HEK293 (cell line): ENCODE data around the gene RNF217.
A peak's percentile ranks its signal among the peaks of the same experiment; 100 is the strongest.

Source experiments
- FEZF1 ChIP-seq: fragments of 450-650 bp; formaldehyde crosslinking; IDR thresholded peaks from 2 replicates; pipeline ENCODE4 v1.5.1; 2016; ENCODE audit warnings: missing biosample characterization, missing genetic modification characterization
- GFI1B ChIP-seq: fragments of 450-650 bp; formaldehyde crosslinking; IDR thresholded peaks from 2 replicates; pipeline ENCODE4 v1.5.1; 2016; ENCODE audit warnings: missing biosample characterization, missing genetic modification characterization
- HOXD13 ChIP-seq: sonication (generic); formaldehyde crosslinking; IDR thresholded peaks from 2 replicates; pipeline ENCODE4 v1.8.0; 2022; ENCODE audit warnings: missing genetic modification reagents, borderline replicate concordance
- KLF16 ChIP-seq: fragments of 450-650 bp; formaldehyde crosslinking; IDR thresholded peaks from 2 replicates; pipeline ENCODE4 v1.5.1; 2017; ENCODE audit warnings: missing biosample characterization, missing genetic modification characterization
- KLF8 ChIP-seq: fragments of 450-650 bp; formaldehyde crosslinking; IDR thresholded peaks from 2 replicates; pipeline ENCODE4 v1.5.1; 2016; ENCODE audit warnings: missing biosample characterization, missing genetic modification characterization
- SCRT1 ChIP-seq: fragments of 450-650 bp; formaldehyde crosslinking; IDR thresholded peaks from 2 replicates; pipeline ENCODE4 v1.5.1; 2016; ENCODE audit warnings: missing biosample characterization, missing genetic modification characterization, borderline replicate concordance
- SP3 ChIP-seq: fragments of 450-650 bp; formaldehyde crosslinking; IDR thresholded peaks from 2 replicates; pipeline ENCODE4 v1.5.1; 2016; ENCODE audit warnings: missing biosample characterization, missing genetic modification characterization
- SP7 ChIP-seq: fragments of 450-650 bp; formaldehyde crosslinking; IDR thresholded peaks from 2 replicates; pipeline ENCODE4 v1.5.1; 2016; ENCODE audit warnings: missing biosample characterization, missing genetic modification characterization
- ZBTB7A ChIP-seq: fragments of 450-650 bp; formaldehyde crosslinking; IDR thresholded peaks from 2 replicates; pipeline ENCODE4 v1.5.1; 2016; ENCODE audit warnings: low read depth, missing biosample characterization, missing genetic modification characterization
- ZBTB8A ChIP-seq: fragments of 450-650 bp; formaldehyde crosslinking; IDR thresholded peaks from 2 replicates; pipeline ENCODE4 v1.5.1; 2016; ENCODE audit warnings: missing biosample characterization, missing genetic modification characterization
- ZFHX2 ChIP-seq: fragments of 450-650 bp; formaldehyde crosslinking; conservative IDR thresholded peaks from 2 replicates; pipeline ENCODE4 v1.5.1; 2016; ENCODE audit warnings: missing biosample characterization, missing genetic modification characterization
- ZNF121 ChIP-seq: fragments of 450-650 bp; formaldehyde crosslinking; IDR thresholded peaks from 2 replicates; pipeline ENCODE4 v1.5.1; 2016; ENCODE audit warnings: missing biosample characterization, missing genetic modification characterization
- ZNF155 ChIP-seq: fragments of 450-650 bp; formaldehyde crosslinking; IDR thresholded peaks from 2 replicates; pipeline ENCODE4 v1.5.1; 2016; ENCODE audit warnings: missing biosample characterization, missing genetic modification characterization
- ZNF19 ChIP-seq: fragments of 450-650 bp; formaldehyde crosslinking; IDR thresholded peaks from 2 replicates; pipeline ENCODE4; 2016; ENCODE audit warnings: missing biosample characterization, missing genetic modification characterization, low read depth
- ZNF221 ChIP-seq: fragments of 450-650 bp; formaldehyde crosslinking; IDR thresholded peaks from 2 replicates; pipeline ENCODE4 v1.5.1; 2017; ENCODE audit warnings: missing biosample characterization, missing genetic modification characterization, borderline replicate concordance
- ZNF266 ChIP-seq: fragments of 450-650 bp; formaldehyde crosslinking; IDR thresholded peaks from 2 replicates; pipeline ENCODE4 v1.5.1; 2016; ENCODE audit warnings: missing biosample characterization, missing genetic modification characterization, low read depth
- ZNF292 ChIP-seq: fragments of 450-650 bp; formaldehyde crosslinking; IDR thresholded peaks from 2 replicates; pipeline ENCODE4 v1.5.1; 2016; ENCODE audit warnings: low read depth, missing biosample characterization, missing genetic modification characterization, borderline replicate concordance
- ZNF324 ChIP-seq: fragments of 450-650 bp; formaldehyde crosslinking; IDR thresholded peaks from 2 replicates; pipeline ENCODE4 v1.5.1; 2016; ENCODE audit warnings: missing biosample characterization, missing genetic modification characterization
- ZNF341 ChIP-seq: fragments of 450-650 bp; formaldehyde crosslinking; IDR thresholded peaks from 2 replicates; pipeline ENCODE4; 2016; ENCODE audit warnings: low read depth, missing biosample characterization, missing genetic modification characterization
- ZNF391 ChIP-seq: fragments of 450-650 bp; formaldehyde crosslinking; IDR thresholded peaks from 2 replicates; pipeline ENCODE4 v1.5.1; 2016; ENCODE audit warnings: low read depth, missing biosample characterization, missing genetic modification characterization, borderline replicate concordance
- ZNF433 ChIP-seq: fragments of 450-650 bp; formaldehyde crosslinking; IDR thresholded peaks from 2 replicates; pipeline ENCODE4 v1.5.1; 2016; ENCODE audit warnings: missing biosample characterization, missing genetic modification characterization, low read depth
- ZNF48 ChIP-seq: fragments of 450-650 bp; formaldehyde crosslinking; IDR thresholded peaks from 2 replicates; pipeline ENCODE4 v1.5.1; 2016; ENCODE audit warnings: missing biosample characterization, missing genetic modification characterization
- ZNF530 ChIP-seq: fragments of 450-650 bp; formaldehyde crosslinking; IDR thresholded peaks from 2 replicates; pipeline ENCODE4 v1.5.1; 2016; ENCODE audit warnings: low read depth, missing biosample characterization, missing genetic modification characterization
- ZNF558 ChIP-seq: fragments of 450-650 bp; formaldehyde crosslinking; IDR thresholded peaks from 2 replicates; pipeline ENCODE4 v1.5.1; 2016; ENCODE audit warnings: missing biosample characterization, missing genetic modification characterization
- ZNF571 ChIP-seq: fragments of 450-650 bp; formaldehyde crosslinking; IDR thresholded peaks from 2 replicates; pipeline ENCODE4 v1.5.0; 2017; ENCODE audit warnings: missing biosample characterization, missing genetic modification characterization
- ZNF600 ChIP-seq: fragments of 450-650 bp; formaldehyde crosslinking; IDR thresholded peaks from 2 replicates; pipeline ENCODE4 v1.5.1; 2016; ENCODE audit warnings: missing biosample characterization, missing genetic modification characterization
- ZNF747 ChIP-seq: fragments of 450-650 bp; formaldehyde crosslinking; IDR thresholded peaks from 2 replicates; pipeline ENCODE4 v1.5.1; 2016; ENCODE audit warnings: missing biosample characterization, missing genetic modification characterization
- TF ChIP-seq, protein P1 (sequence below): fragments of 450-650 bp; formaldehyde crosslinking; IDR thresholded peaks from 2 replicates; pipeline ENCODE4 v1.5.1; 2016; ENCODE audit warnings: missing biosample characterization, missing genetic modification characterization
- TF ChIP-seq, protein P2 (sequence below): fragments of 450-650 bp; formaldehyde crosslinking; IDR thresholded peaks from 2 replicates; pipeline ENCODE4 v1.5.1; 2016; ENCODE audit warnings: missing biosample characterization, missing genetic modification characterization
- TF ChIP-seq, protein P3 (sequence below): sonication (generic); formaldehyde crosslinking; IDR thresholded peaks from 2 replicates; pipeline ENCODE4 v1.8.1; 2022; ENCODE audit warnings: mild to moderate bottlenecking, moderate library complexity, missing genetic modification reagents
- TF ChIP-seq, protein P4 (sequence below): fragments of 450-650 bp; formaldehyde crosslinking; IDR thresholded peaks from 2 replicates; pipeline ENCODE4 v1.5.1; 2016; ENCODE audit warnings: missing biosample characterization, missing genetic modification characterization
- TF ChIP-seq, protein P5 (sequence below): fragments of 450-650 bp; formaldehyde crosslinking; IDR thresholded peaks from 2 replicates; pipeline ENCODE4 v1.5.1; 2016; ENCODE audit warnings: missing biosample characterization, missing genetic modification characterization
- TF ChIP-seq, protein P6 (sequence below): fragments of 450-650 bp; formaldehyde crosslinking; IDR thresholded peaks from 2 replicates; pipeline ENCODE4 v1.5.1; 2017; ENCODE audit warnings: missing biosample characterization, missing genetic modification characterization

Gene RNF217

DNA sequence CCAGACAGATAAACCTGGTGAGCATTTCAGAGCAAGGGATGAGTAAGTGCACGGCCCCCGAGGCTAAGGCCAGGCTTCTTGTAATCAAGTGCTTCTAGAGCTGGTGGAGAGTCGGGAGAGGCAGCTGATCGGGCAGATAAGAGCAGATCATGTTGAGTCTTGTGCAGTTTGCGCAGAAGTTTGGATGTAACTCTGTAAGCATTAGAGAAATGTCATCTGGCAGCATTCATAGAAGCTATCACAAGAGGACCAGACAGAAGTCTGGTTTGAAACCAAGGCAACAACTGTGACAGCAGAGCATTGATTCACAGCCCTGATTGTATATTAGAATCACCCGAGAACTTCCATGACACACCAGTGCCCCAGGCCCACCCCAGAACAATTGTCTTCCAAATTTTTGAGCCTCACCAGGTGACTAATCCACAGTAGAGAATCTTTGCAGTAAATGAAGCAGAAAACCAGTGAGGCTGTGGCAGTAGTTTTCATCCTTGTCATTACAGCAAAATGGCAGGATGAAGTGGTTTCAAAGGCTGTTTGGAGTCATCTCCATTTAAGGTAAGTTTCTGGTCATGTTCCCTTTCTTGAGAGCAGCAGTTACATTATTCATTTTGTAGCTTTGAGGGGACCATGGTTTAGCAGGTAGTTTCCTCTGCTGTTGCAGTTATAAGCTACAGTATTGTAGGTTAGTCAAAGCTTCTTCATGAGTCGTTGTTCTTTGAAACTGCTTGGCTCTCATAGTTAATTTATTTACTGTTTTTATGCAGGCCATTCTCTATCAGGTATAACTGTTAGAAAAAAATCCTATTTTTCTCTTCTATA, 84.1 kb downstream of the RNF217 start (continued):
- TF ChIP-seq FEZF1 (peak; percentile 44; the same call in 1 of the 2 replicates), ZNF433 (tag by site-specific recombination) (no peak), ZNF747 (tag by site-specific recombination) (no peak), ZNF324 (tag by site-specific recombination) (no peak), ZNF341 (tag by site-specific recombination) (no peak), ZNF266 (tag by site-specific recombination) (no peak), ZNF155 (tag by site-specific recombination) (no peak), KLF8 (tag by site-specific recombination) (peak; percentile 80), ZNF292 (tag by site-specific recombination) (no peak), ZNF530 (tag by site-specific recombination) (no peak), SCRT1 (no peak), GFI1B (tag by site-specific recombination) (no peak), ZNF391 (0 out of 2 replicates have a peak, but pooled peaks have one; percentile 65), ZNF221 (tag by site-specific recombination) (no peak), ZNF48 (no peak), ZBTB8A (no peak), SP7 (tag by site-specific recombination) (peak; percentile 68), ZNF121 (tag by site-specific recombination) (no peak), HOXD13 (CRISPR knock-in tag) (no peak), ZBTB7A (tag by site-specific recombination) (no peak), ZNF19 (tag by site-specific recombination) (no peak), ZFHX2 (tag by site-specific recombination) (no peak), ZNF600 (tag by site-specific recombination) (peak; percentile 76), ZNF571 (no peak), ZNF558 (tag by site-specific recombination) (0 out of 2 replicates have a peak, but pooled peaks have one; percentile 43), KLF16 (tag by site-specific recombination) (no peak), SP3 (tag by site-specific recombination) (no peak; the same call in 1 of the 2 replicates)
- TF ChIP-seq, protein P1, sequence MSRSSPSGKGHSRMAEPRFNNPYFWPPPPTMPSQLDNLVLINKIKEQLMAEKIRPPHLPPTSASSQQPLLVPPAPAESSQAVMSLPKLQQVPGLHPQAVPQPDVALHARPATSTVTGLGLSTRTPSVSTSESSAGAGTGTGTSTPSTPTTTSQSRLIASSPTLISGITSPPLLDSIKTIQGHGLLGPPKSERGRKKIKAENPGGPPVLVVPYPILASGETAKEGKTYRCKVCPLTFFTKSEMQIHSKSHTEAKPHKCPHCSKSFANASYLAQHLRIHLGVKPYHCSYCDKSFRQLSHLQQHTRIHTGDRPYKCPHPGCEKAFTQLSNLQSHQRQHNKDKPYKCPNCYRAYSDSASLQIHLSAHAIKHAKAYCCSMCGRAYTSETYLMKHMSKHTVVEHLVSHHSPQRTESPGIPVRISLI (tag by site-specific recombination), result no peak
- TF ChIP-seq, protein P2, sequence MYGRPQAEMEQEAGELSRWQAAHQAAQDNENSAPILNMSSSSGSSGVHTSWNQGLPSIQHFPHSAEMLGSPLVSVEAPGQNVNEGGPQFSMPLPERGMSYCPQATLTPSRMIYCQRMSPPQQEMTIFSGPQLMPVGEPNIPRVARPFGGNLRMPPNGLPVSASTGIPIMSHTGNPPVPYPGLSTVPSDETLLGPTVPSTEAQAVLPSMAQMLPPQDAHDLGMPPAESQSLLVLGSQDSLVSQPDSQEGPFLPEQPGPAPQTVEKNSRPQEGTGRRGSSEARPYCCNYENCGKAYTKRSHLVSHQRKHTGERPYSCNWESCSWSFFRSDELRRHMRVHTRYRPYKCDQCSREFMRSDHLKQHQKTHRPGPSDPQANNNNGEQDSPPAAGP (tag by site-specific recombination), result no peak
- TF ChIP-seq, protein P3, sequence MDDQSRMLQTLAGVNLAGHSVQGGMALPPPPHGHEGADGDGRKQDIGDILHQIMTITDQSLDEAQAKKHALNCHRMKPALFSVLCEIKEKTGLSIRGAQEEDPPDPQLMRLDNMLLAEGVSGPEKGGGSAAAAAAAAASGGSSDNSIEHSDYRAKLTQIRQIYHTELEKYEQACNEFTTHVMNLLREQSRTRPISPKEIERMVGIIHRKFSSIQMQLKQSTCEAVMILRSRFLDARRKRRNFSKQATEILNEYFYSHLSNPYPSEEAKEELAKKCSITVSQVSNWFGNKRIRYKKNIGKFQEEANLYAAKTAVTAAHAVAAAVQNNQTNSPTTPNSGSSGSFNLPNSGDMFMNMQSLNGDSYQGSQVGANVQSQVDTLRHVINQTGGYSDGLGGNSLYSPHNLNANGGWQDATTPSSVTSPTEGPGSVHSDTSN (CRISPR knock-in tag), result no peak
- TF ChIP-seq, protein P4, sequence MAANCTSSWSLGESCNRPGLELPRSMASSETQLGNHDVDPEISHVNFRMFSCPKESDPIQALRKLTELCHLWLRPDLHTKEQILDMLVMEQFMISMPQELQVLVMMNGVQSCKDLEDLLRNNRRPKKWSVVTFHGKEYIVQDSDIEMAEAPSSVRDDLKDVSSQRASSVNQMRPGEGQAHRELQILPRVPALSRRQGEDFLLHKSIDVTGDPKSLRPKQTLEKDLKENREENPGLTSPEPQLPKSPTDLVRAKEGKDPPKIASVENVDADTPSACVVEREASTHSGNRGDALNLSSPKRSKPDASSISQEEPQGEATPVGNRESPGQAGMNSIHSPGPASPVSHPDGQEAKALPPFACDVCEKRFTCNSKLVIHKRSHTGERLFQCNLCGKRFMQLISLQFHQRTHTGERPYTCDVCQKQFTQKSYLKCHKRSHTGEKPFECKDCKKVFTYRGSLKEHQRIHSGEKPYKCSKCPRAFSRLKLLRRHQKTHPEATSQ (tag by site-specific recombination), result no peak
- TF ChIP-seq, protein P5, sequence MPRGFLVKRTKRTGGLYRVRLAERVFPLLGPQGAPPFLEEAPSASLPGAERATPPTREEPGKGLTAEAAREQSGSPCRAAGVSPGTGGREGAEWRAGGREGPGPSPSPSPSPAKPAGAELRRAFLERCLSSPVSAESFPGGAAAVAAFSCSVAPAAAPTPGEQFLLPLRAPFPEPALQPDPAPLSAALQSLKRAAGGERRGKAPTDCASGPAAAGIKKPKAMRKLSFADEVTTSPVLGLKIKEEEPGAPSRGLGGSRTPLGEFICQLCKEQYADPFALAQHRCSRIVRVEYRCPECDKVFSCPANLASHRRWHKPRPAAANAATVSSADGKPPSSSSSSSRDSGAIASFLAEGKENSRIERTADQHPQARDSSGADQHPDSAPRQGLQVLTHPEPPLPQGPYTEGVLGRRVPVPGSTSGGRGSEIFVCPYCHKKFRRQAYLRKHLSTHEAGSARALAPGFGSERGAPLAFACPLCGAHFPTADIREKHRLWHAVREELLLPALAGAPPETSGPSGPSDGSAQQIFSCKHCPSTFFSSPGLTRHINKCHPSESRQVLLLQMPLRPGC (tag by site-specific recombination), result peak; percentile 54; the same call in 1 of the 2 replicates
- TF ChIP-seq, protein P6, sequence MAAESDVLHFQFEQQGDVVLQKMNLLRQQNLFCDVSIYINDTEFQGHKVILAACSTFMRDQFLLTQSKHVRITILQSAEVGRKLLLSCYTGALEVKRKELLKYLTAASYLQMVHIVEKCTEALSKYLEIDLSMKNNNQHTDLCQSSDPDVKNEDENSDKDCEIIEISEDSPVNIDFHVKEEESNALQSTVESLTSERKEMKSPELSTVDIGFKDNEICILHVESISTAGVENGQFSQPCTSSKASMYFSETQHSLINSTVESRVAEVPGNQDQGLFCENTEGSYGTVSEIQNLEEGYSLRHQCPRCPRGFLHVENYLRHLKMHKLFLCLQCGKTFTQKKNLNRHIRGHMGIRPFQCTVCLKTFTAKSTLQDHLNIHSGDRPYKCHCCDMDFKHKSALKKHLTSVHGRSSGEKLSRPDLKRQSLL (tag by site-specific recombination), result peak; percentile 56; the same call in 1 of the 2 replicates
